Osteoblast (primary cell): ENCODE measurements around the gene ANTXR2. TPM values are rescaled to one million over a fixed set of nuclear protein-coding genes. Genes with fewer than 3 reads are reported as not detected.

Experiments
- DNase-seq: peaks from one replicate; pipeline ENCODE4 v3.0.0; 2011; ENCODE audit warnings: low spot score, mixed read lengths; ENCODE audit not compliant: insufficient read length; ENCODE audit errors: missing footprints
- H2AFZ ChIP-seq: 2 replicates; pipeline ENCODE4 v1.6.0; 2011; ENCODE audit warnings: mild to moderate bottlenecking, low read length
- H3K27ac ChIP-seq: 2 replicates; pipeline ENCODE4 v1.5.1; 2011; ENCODE audit warnings: mild to moderate bottlenecking, low read depth, low read length, moderate library complexity
- H3K27me3 ChIP-seq: 2 replicates; pipeline ENCODE4 v1.6.0; 2012; ENCODE audit warnings: mild to moderate bottlenecking, control low read depth, inconsistent platforms, low read length, moderate library complexity; ENCODE audit not compliant: insufficient read depth
- H3K36me3 ChIP-seq: 2 replicates; pipeline ENCODE4 v1.5.1; 2011; ENCODE audit warnings: mild to moderate bottlenecking, low read length, control low read depth, moderate library complexity; ENCODE audit not compliant: insufficient read depth
- H3K4me1 ChIP-seq: 2 replicates; pipeline ENCODE4 v1.5.1; 2011; ENCODE audit warnings: mild to moderate bottlenecking, low read length, control low read depth, moderate library complexity; ENCODE audit not compliant: insufficient read depth
- H3K4me2 ChIP-seq: 2 replicates; pipeline ENCODE4 v1.6.0; 2011; ENCODE audit warnings: mild to moderate bottlenecking, low read length; ENCODE audit not compliant: insufficient read depth
- H3K4me3 ChIP-seq: fragments of 200-600 bp; sonication (generic); 3 replicates; pipeline ENCODE4 v1.5.1; 2012; ENCODE audit warnings: mild to moderate bottlenecking, low read length, inconsistent platforms; ENCODE audit not compliant: insufficient read depth
- H3K79me2 ChIP-seq: 2 replicates; pipeline ENCODE4 v1.6.0; 2012; ENCODE audit warnings: mild to moderate bottlenecking, low read length, control low read depth, inconsistent platforms; ENCODE audit not compliant: insufficient read depth
- H3K9me3 ChIP-seq: 2 replicates; pipeline ENCODE4 v1.5.1; 2011; ENCODE audit warnings: low read depth, low read length, control low read depth
- H4K20me1 ChIP-seq: 2 replicates; pipeline ENCODE4 v1.6.0; 2012; ENCODE audit warnings: mild to moderate bottlenecking, low read length, control low read depth; ENCODE audit not compliant: insufficient read depth
- total RNA-seq: library from RNA; depleted of rRNA; stranded (reverse); fragments of >200 nt; gene quantifications from 2 replicates; pipeline ENCODE4 v1.2.3, GENCODE V29; 2012
- TF ChIP-seq, protein P1 (sequence below): IDR thresholded peaks from 2 replicates; pipeline ENCODE4 v1.5.1; 2011; ENCODE audit warnings: mild to moderate bottlenecking, low read depth, low read length, moderate library complexity; ENCODE audit errors: extremely low read depth

Gene ANTXR2
- total RNA-seq, 1 donor = 97.4 TPM

DNA sequence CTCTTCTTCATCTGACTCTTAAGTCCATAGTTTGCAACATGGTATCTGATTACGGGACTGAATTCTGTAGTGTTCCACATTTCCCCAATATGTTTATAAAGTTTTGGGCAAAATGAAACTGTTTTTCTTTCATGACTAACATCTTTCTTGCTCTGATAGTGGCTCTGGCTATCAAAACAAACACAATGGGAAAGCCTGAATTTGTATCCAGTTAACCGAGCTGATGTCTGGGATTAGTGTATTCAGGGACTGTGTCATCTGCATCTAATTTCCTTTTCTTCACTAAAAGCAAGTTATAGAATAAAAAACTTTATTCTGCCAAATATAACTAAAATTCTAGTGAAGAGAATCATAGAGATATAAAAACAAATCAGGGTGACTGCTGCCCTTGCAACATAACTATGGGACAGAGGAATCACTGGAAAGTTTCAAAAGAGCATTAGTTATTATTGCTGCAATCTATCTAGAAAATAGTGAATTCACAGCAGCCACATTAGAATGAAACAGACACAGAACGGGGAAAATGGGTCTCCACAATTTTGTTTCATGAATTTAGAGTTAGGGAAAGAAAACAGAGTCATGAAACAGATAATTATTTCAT, 61.3 kb downstream of the ANTXR2 start:
- H2AFZ ChIP-seq = no peak overlapping the region
- no peaks in the 10 kb centered on the region for H4K20me1 ChIP-seq
- H3K4me3 ChIP-seq = no peak overlapping the region
- H3K9me3 ChIP-seq = no peaks in the 10 kb centered on the region
- no peaks in the 10 kb centered on the region for H3K27me3 ChIP-seq
- H3K79me2 ChIP-seq = peaks cover 34% of the 10 kb centered on the region
- H3K4me2 ChIP-seq = peak overlapping the region; percentile 69
- peaks cover 47% of the 10 kb centered on the region for H3K4me1 ChIP-seq
- peak; percentile 71 for DNase-seq
- TF ChIP-seq, protein P1, sequence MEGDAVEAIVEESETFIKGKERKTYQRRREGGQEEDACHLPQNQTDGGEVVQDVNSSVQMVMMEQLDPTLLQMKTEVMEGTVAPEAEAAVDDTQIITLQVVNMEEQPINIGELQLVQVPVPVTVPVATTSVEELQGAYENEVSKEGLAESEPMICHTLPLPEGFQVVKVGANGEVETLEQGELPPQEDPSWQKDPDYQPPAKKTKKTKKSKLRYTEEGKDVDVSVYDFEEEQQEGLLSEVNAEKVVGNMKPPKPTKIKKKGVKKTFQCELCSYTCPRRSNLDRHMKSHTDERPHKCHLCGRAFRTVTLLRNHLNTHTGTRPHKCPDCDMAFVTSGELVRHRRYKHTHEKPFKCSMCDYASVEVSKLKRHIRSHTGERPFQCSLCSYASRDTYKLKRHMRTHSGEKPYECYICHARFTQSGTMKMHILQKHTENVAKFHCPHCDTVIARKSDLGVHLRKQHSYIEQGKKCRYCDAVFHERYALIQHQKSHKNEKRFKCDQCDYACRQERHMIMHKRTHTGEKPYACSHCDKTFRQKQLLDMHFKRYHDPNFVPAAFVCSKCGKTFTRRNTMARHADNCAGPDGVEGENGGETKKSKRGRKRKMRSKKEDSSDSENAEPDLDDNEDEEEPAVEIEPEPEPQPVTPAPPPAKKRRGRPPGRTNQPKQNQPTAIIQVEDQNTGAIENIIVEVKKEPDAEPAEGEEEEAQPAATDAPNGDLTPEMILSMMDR = no peak
- peaks cover 26% of the 10 kb centered on the region for H3K36me3 ChIP-seq
- H3K27ac ChIP-seq = peak overlapping the region; percentile 73

- Histone ChIP-seq H3K4me2 (no peak overlapping the region), H3K79me2 (peaks cover 28% of the 10 kb centered on the region), H3K36me3 (peaks cover 25% of the 10 kb centered on the region), H3K9me3 (no peaks in the 10 kb centered on the region), H3K4me1 (peaks cover 46% of the 10 kb centered on the region), H3K27me3 (no peaks in the 10 kb centered on the region), H4K20me1 (no peaks in the 10 kb centered on the region), H3K27ac (no peak overlapping the region), H3K4me3 (no peak overlapping the region), H2AFZ (no peak overlapping the region)
- DNase-seq = no peak
- TF ChIP-seq, protein P1 = no peak
Measured at GRCh38 chr4:80010316-80010715, 62.7 kb downstream of the ANTXR2 start.

DNA sequence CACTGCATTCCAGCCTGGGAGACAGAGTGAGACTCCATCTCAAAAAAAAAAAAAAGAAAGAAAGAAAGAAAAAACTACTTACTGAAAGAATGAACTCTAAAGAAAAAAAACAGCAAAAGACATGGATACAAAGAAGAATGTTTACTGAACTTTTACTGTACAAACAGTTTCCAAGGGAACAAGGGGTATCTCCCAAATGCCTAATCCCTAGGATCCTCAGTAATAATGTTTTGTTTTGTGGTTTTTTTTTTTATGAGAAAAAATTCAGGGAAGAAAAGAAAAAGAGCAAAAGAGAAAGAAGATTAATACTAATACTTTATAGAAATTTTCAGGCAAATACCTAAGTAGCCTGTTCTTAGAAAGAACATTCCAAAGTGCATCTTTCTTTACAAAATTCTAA, 63.2 kb downstream of the ANTXR2 start:
- no peak overlapping the region for H3K4me2 ChIP-seq
- no peak overlapping the region for H3K4me3 ChIP-seq
- no peaks in the 10 kb centered on the region for H3K27me3 ChIP-seq
- DNase-seq = no peak
- H2AFZ ChIP-seq = no peak overlapping the region
- peaks cover 24% of the 10 kb centered on the region for H3K79me2 ChIP-seq
- TF ChIP-seq, protein P1 = no peak
- no peak overlapping the region for H3K27ac ChIP-seq
- peaks cover 20% of the 10 kb centered on the region for H3K36me3 ChIP-seq
- H4K20me1 ChIP-seq = no peaks in the 10 kb centered on the region
- H3K4me1 ChIP-seq = peaks cover 46% of the 10 kb centered on the region
- no peaks in the 10 kb centered on the region for H3K9me3 ChIP-seq

DNA sequence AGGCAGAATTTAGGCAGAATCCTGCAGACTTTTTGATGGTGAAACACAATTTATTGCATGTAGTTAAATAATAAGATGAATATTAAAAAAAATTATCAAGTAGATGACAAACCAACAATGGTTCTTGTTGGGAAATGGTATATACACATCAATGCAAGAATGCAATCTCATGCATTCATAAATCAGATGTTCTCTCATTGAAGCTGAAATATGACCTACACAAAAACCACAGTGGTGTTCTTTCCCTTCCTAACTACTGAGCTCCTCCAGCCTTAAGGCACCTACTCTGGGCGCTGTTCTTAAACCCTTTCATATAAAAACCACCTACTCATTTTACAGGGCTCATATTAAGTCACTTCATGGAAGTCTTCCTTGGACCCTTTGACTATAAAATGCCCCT, 64.1 kb downstream of the ANTXR2 start:
- Histone ChIP-seq H3K79me2 (peaks cover 25% of the 10 kb centered on the region), H2AFZ (no peak overlapping the region), H4K20me1 (no peaks in the 10 kb centered on the region), H3K4me1 (peaks cover 46% of the 10 kb centered on the region), H3K27ac (no peak overlapping the region), H3K27me3 (no peaks in the 10 kb centered on the region), H3K4me3 (no peak overlapping the region), H3K9me3 (no peaks in the 10 kb centered on the region), H3K36me3 (peaks cover 20% of the 10 kb centered on the region), H3K4me2 (no peak overlapping the region)
- DNase-seq = no peak
- TF ChIP-seq, protein P1 = no peak
